Measurements from ENCODE around the gene ASB1.
"Not testable (repeated sequence)": the region's sequence is repeated elsewhere in the genome, so short reads cannot be mapped to it uniquely, and the experiment has no call there.

ASB1 gene

DNA sequence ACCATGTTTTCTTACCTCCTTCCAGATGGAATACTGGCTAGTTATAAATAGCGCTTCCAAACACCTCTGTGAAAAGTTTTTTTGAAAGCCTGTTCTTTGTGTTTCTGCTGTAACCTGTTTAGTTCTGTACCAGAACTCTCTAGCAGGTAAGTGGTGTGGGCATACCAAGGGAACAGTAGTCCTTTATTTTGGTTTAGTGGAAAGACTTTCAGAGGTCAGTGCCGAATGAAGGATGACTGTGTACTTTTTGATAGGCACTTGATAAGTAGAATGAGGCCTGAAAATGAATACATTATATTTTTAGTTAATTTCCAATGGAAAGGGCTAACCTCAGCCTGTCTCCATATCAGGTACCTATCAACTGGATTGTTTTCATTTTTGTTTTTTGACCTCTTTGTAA lies 27.6 kb upstream of the ASB1 start:
- POLR2A ChIA-PET: no interaction called here

GRCh38 chr2:238401551-238401950 lies 25.2 kb upstream of the ASB1 start:
- ChIA-PET POLR2A (no interaction called here), CTCF (no interaction called here)
- DNase-seq (ENCODE audit: extremely low spot score): no peak
- TF ChIP-seq FOXA1 (IDR thresholded peaks at IDR 0.05) (no peak), TARDBP (IDR thresholded peaks at IDR 0.05) (no peak), NFRKB (IDR thresholded peaks at IDR 0.05) (no peak), HDGF (IDR thresholded peaks at IDR 0.05; ENCODE audit: borderline replicate concordance) (no peak), ELF4 (IDR thresholded peaks at IDR 0.05) (no peak)
- TF ChIP-seq, protein P1, sequence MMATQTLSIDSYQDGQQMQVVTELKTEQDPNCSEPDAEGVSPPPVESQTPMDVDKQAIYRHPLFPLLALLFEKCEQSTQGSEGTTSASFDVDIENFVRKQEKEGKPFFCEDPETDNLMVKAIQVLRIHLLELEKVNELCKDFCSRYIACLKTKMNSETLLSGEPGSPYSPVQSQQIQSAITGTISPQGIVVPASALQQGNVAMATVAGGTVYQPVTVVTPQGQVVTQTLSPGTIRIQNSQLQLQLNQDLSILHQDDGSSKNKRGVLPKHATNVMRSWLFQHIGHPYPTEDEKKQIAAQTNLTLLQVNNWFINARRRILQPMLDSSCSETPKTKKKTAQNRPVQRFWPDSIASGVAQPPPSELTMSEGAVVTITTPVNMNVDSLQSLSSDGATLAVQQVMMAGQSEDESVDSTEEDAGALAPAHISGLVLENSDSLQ (IDR thresholded peaks at IDR 0.05): no peak

More for the DNA sequence above, 27.6 kb upstream of the ASB1 start:
- DNase-seq (ENCODE audit: extremely low spot score): no peak
- CTCF ChIA-PET: no interaction called here
- no peak for TF ChIP-seq NFRKB (IDR thresholded peaks at IDR 0.05)
- TF ChIP-seq FOXM1 (IDR thresholded peaks at IDR 0.05; ENCODE audit: borderline replicate concordance): no peak
- no peak for TF ChIP-seq FOXK2 (IDR thresholded peaks at IDR 0.05)
- no peak for TF ChIP-seq TARDBP (IDR thresholded peaks at IDR 0.05)
- TF ChIP-seq, protein P1 (IDR thresholded peaks at IDR 0.05): no peak
- TF ChIP-seq ARNT (IDR thresholded peaks at IDR 0.05): no peak
- no peak for TF ChIP-seq L3MBTL2 (conservative IDR thresholded peaks at IDR 0.05)
- TF ChIP-seq ELF4 (IDR thresholded peaks at IDR 0.05): no peak
- TF ChIP-seq SUZ12 (IDR thresholded peaks at IDR 0.05): no peak

DNA sequence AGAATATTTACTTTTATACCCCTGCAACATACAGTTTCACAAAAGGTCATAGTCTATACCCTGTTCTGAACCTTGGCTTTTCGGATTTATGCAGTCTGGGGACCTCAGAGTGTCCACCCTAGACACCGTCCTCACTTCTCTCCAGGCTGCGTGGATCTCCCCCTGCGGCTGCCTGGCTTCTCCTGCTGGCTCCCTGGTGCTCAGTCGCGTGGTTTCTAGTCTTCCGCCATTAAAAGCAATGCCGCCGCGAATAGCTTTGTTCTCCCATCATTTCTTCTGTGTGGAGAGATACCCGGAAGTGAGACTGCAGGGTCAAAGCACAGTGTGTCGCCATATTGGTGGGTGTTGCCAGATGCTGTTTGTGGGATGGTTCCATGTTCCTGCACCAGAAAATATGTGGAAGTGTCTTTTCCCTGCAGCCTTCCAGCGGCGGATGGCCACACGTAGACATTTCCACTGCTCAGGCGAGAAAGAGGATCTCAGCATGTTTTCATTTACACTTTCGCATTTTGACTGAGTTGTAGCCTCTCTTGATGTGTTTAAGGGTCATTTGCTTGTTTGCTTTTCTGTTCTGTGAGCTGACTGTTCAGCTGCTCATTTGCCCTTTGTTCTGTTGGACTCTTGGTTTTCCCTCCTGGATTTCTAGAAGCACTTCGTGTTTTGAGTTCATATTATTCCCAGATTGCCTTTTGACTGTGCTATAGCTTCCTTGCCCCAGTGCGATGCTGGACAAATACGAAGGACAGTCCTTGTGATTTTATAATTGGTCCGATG lies 22.9 kb upstream of the ASB1 start:
- ChIA-PET POLR2A (no interaction called here), CTCF (no interaction called here)
- TF ChIP-seq ZNF384 (IDR thresholded peaks at IDR 0.05) (no peak), L3MBTL2 (conservative IDR thresholded peaks at IDR 0.05) (no peak), SUZ12 (IDR thresholded peaks at IDR 0.05) (no peak), LEF1 (IDR thresholded peaks at IDR 0.05; ENCODE audit: borderline replicate concordance) (no peak), BHLHE40 (IDR thresholded peaks at IDR 0.05; ENCODE audit: borderline replicate concordance) (no peak), FOXM1 (IDR thresholded peaks at IDR 0.05; ENCODE audit: borderline replicate concordance) (no peak), SP1 (IDR thresholded peaks at IDR 0.05) (no peak), ELF4 (IDR thresholded peaks at IDR 0.05) (no peak), TARDBP (IDR thresholded peaks at IDR 0.05) (no peak)
- TF ChIP-seq, protein P1 (IDR thresholded peaks at IDR 0.05): no peak
- no peak for DNase-seq (ENCODE audit: extremely low spot score)

- CTCF ChIA-PET: no interaction called here
- no peak for DNase-seq (ENCODE audit: extremely low spot score)
- POLR2A ChIA-PET: no interaction called here
- no peak for TF ChIP-seq SP1 (IDR thresholded peaks at IDR 0.05)
- no peak for TF ChIP-seq ZNF384 (IDR thresholded peaks at IDR 0.05)
- TF ChIP-seq BHLHE40 (IDR thresholded peaks at IDR 0.05; ENCODE audit: borderline replicate concordance): no peak
- no peak for TF ChIP-seq FOXM1 (IDR thresholded peaks at IDR 0.05; ENCODE audit: borderline replicate concordance)
- TF ChIP-seq SUZ12 (IDR thresholded peaks at IDR 0.05): no peak
- TF ChIP-seq ARNT (IDR thresholded peaks at IDR 0.05): no peak
- no peak for TF ChIP-seq FOXK2 (IDR thresholded peaks at IDR 0.05)
- no peak for TF ChIP-seq L3MBTL2 (conservative IDR thresholded peaks at IDR 0.05)
- TF ChIP-seq FOXA1 (IDR thresholded peaks at IDR 0.05): no peak
- TF ChIP-seq LEF1 (IDR thresholded peaks at IDR 0.05; ENCODE audit: borderline replicate concordance): no peak
- TF ChIP-seq NFRKB (IDR thresholded peaks at IDR 0.05): no peak
These were observed 22.1 kb upstream of the ASB1 start for GRCh38 chr2:238404406-238405216.

DNA sequence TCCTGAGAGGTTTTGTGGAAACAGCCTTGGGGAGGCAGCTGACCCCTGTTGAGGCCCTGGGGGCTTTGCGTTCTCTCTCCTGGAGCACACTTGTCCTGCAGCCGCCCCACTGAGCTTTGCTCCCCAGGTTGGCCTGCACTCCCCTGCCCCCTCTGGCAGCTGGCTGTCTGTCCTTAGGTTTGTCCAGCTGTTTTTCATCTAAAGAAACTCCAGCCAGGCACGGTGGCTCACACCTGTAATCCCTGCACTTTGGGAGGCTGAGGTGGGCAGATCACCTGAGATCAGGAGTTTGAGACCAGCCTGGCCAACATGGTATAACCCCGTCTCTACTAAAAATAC lies 21.5 kb upstream of the ASB1 start:
- POLR2A ChIA-PET; CTCF ChIA-PET; DNase-seq (ENCODE audit: extremely low spot score): not testable (repeated sequence)

GRCh38 chr2:238406221-238406997 lies 20.3 kb upstream of the ASB1 start:
- ChIA-PET POLR2A (no interaction called here), CTCF (no interaction called here)
- no peak for DNase-seq (ENCODE audit: extremely low spot score)
- TF ChIP-seq CTBP1 (IDR thresholded peaks at IDR 0.05; ENCODE audit: borderline replicate concordance) (no peak), FOXA1 (IDR thresholded peaks at IDR 0.05) (no peak), TARDBP (IDR thresholded peaks at IDR 0.05) (no peak), LEF1 (IDR thresholded peaks at IDR 0.05; ENCODE audit: borderline replicate concordance) (no peak), ZNF384 (IDR thresholded peaks at IDR 0.05) (no peak), SP1 (IDR thresholded peaks at IDR 0.05) (no peak), NFRKB (IDR thresholded peaks at IDR 0.05) (no peak), ELF4 (IDR thresholded peaks at IDR 0.05) (no peak), HDGF (IDR thresholded peaks at IDR 0.05; ENCODE audit: borderline replicate concordance) (no peak), ARNT (IDR thresholded peaks at IDR 0.05) (no peak), FOXK2 (IDR thresholded peaks at IDR 0.05) (no peak), BHLHE40 (IDR thresholded peaks at IDR 0.05; ENCODE audit: borderline replicate concordance) (no peak), L3MBTL2 (conservative IDR thresholded peaks at IDR 0.05) (no peak), SUZ12 (IDR thresholded peaks at IDR 0.05) (no peak), FOXM1 (IDR thresholded peaks at IDR 0.05; ENCODE audit: borderline replicate concordance) (no peak)
- TF ChIP-seq, protein P1 (IDR thresholded peaks at IDR 0.05): no peak
